H9 (cell line): ENCODE measurements around the gene TMPRSS3. TPM values are rescaled to one million over a fixed set of nuclear protein-coding genes. Genes with fewer than 3 reads are reported as not detected.
A peak's percentile ranks its signal among the peaks of the same experiment; 100 is the strongest.

Experiments used
- DNase-seq: peaks from one replicate; pipeline ENCODE4 v3.0.0-alpha.2; 2017
- H2AFZ ChIP-seq: one replicate; pipeline ENCODE4 v1.6.1; 2013; ENCODE audit warnings: mild to moderate bottlenecking, low read length, control low read depth, moderate library complexity
- H2AK5ac ChIP-seq: 2 replicates; pipeline ENCODE4 v1.6.1; 2013; ENCODE audit warnings: low read length, control low read depth, mixed read lengths; ENCODE audit not compliant: insufficient read length
- H2BK120ac ChIP-seq: one replicate; pipeline ENCODE4 v1.6.1; 2013; ENCODE audit warnings: low read depth, mild to moderate bottlenecking, low read length, control low read depth, inconsistent platforms; ENCODE audit not compliant: poor library complexity, severe bottlenecking
- H2BK12ac ChIP-seq: 2 replicates; pipeline ENCODE4 v1.6.1; 2013; ENCODE audit warnings: low read length, control low read depth, mixed read lengths, low read depth; ENCODE audit not compliant: insufficient read length
- H2BK15ac ChIP-seq: 2 replicates; pipeline ENCODE4 v1.6.1; 2013; ENCODE audit warnings: low read depth, low read length, control low read depth
- H2BK20ac ChIP-seq: one replicate; pipeline ENCODE4 v1.6.1; 2013; ENCODE audit warnings: low read depth, mild to moderate bottlenecking, low read length, control low read depth, inconsistent platforms; ENCODE audit not compliant: poor library complexity, severe bottlenecking
- H2BK5ac ChIP-seq: 2 replicates; pipeline ENCODE4 v1.6.1; 2013; ENCODE audit warnings: low read length, control low read depth, mixed read lengths; ENCODE audit not compliant: insufficient read length
- H3K14ac ChIP-seq: 2 replicates; pipeline ENCODE4 v1.6.1; 2013; ENCODE audit warnings: low read length, control low read depth; ENCODE audit not compliant: insufficient read depth
- H3K18ac ChIP-seq: 2 replicates; pipeline ENCODE4 v1.6.1; 2013; ENCODE audit warnings: low read depth, mild to moderate bottlenecking, mixed read lengths, low read length, control low read depth; ENCODE audit not compliant: insufficient read length
- H3K23ac ChIP-seq: 2 replicates; pipeline ENCODE4 v1.6.1; 2013; ENCODE audit warnings: low read length, control low read depth, mixed read lengths, low read depth; ENCODE audit not compliant: insufficient read length
- H3K23me2 ChIP-seq: 2 replicates; pipeline ENCODE4 v1.6.1; 2013; ENCODE audit warnings: low read depth, mild to moderate bottlenecking, mixed read lengths, low read length, control low read depth; ENCODE audit not compliant: insufficient read length, poor library complexity, severe bottlenecking
- H3K27ac ChIP-seq: 2 replicates; pipeline ENCODE4 v1.5.1; 2013; ENCODE audit warnings: low read length, control low read depth, mixed read lengths, low read depth; ENCODE audit not compliant: insufficient read length
- H3K27me3 ChIP-seq: 2 replicates; pipeline ENCODE4 v1.6.1; 2013; ENCODE audit warnings: low read length, control low read depth, inconsistent platforms; ENCODE audit not compliant: insufficient read depth
- H3K4ac ChIP-seq: 2 replicates; pipeline ENCODE4 v1.6.1; 2013; ENCODE audit warnings: low read depth, mild to moderate bottlenecking, control low read depth, inconsistent platforms, low read length, moderate library complexity
- H3K4me1 ChIP-seq: 2 replicates; pipeline ENCODE4 v1.6.1; 2013; ENCODE audit warnings: low read length, control low read depth, inconsistent platforms; ENCODE audit not compliant: insufficient read depth
- H3K4me2 ChIP-seq: 2 replicates; pipeline ENCODE4 v1.6.1; 2013; ENCODE audit warnings: low read length, control low read depth, mixed read lengths; ENCODE audit not compliant: insufficient read length, insufficient read depth
- H3K56ac ChIP-seq: 2 replicates; pipeline ENCODE4 v1.6.1; 2013; ENCODE audit warnings: low read depth, mild to moderate bottlenecking, mixed read lengths, low read length, control low read depth; ENCODE audit not compliant: insufficient read length
- H3K79me1 ChIP-seq: 2 replicates; pipeline ENCODE4 v1.6.1; 2013; ENCODE audit warnings: low read depth, mild to moderate bottlenecking, moderate library complexity, low read length, control low read depth, inconsistent platforms; ENCODE audit not compliant: insufficient read depth, poor library complexity, severe bottlenecking
- H3K79me2 ChIP-seq: 2 replicates; pipeline ENCODE4 v1.6.1; 2013; ENCODE audit warnings: low read length, control low read depth, inconsistent platforms; ENCODE audit not compliant: insufficient read depth
- H3K9ac ChIP-seq: 2 replicates; pipeline ENCODE4 v1.6.1; 2013; ENCODE audit warnings: low read length, control low read depth, mixed read lengths; ENCODE audit not compliant: insufficient read length; ENCODE audit errors: extremely low read depth
- H3K9me3 ChIP-seq: one replicate; pipeline ENCODE4 v1.6.1; 2013; ENCODE audit warnings: low read depth, low read length, inconsistent platforms; ENCODE audit not compliant: control insufficient read depth
- H3T11ph ChIP-seq: one replicate; pipeline ENCODE4 v1.6.1; 2013; ENCODE audit warnings: mild to moderate bottlenecking, low read length, control low read depth, inconsistent platforms
- H4K20me1 ChIP-seq: one replicate; pipeline ENCODE4 v1.6.1; 2013; ENCODE audit not compliant: control insufficient read depth, insufficient read length, insufficient read depth
- H4K5ac ChIP-seq: 2 replicates; pipeline ENCODE4 v1.6.1; 2013; ENCODE audit warnings: low read depth, mild to moderate bottlenecking, mixed read lengths, low read length, control low read depth; ENCODE audit not compliant: insufficient read length
- H4K8ac ChIP-seq: replicated peaks from 2 replicates; pipeline ENCODE4 v1.6.1; 2013; ENCODE audit warnings: low read length, control low read depth, mixed read lengths, low read depth; ENCODE audit not compliant: insufficient read length
- H4K91ac ChIP-seq: 2 replicates; pipeline ENCODE4 v1.6.1; 2013; ENCODE audit warnings: low read depth, mild to moderate bottlenecking, moderate library complexity, mixed read lengths, low read length, control low read depth; ENCODE audit not compliant: insufficient read length
- H3K27ac Mint-ChIP-seq, 3 experiments: 2 replicates in 2 of 3; 3 replicates in 1 of 3; pipeline ENCODE4 v1.8.0; 2020 to 2021; ENCODE audit warnings: mixed read lengths in 3 of 3, mild to moderate bottlenecking in 1 of 3, moderate library complexity in 1 of 3
- H3K27me3 Mint-ChIP-seq: 2 replicates; pipeline ENCODE4 v1.8.0; 2021; ENCODE audit warnings: low read depth, mild to moderate bottlenecking, moderate library complexity, mixed read lengths
- H3K36me3 Mint-ChIP-seq, 3 experiments: 2 replicates in 2 of 3; 3 replicates in 1 of 3; pipeline ENCODE4 v1.8.0; 2020 to 2021; ENCODE audit warnings: low read depth in 3 of 3, mixed read lengths in 3 of 3; ENCODE audit not compliant: insufficient read depth in 1 of 3
- H3K4me1 Mint-ChIP-seq, 2 experiments: 2 replicates each; pipeline ENCODE4 v1.8.0; 2020; ENCODE audit warnings: mixed read lengths in 2 of 2
- H3K4me3 Mint-ChIP-seq, 2 experiments: 2 replicates in 1 of 2; 3 replicates in 1 of 2; pipeline ENCODE4 v1.8.0; 2020 to 2021; ENCODE audit warnings: mild to moderate bottlenecking in 2 of 2, mixed read lengths in 2 of 2, moderate library complexity in 1 of 2
- H3K9me3 Mint-ChIP-seq, 2 experiments: 2 replicates in 1 of 2; 3 replicates in 1 of 2; pipeline ENCODE4 v1.8.0; 2020; ENCODE audit warnings: mild to moderate bottlenecking in 2 of 2, mixed read lengths in 2 of 2, moderate library complexity in 1 of 2
- WGBS: extraction: QIAGEN DNeasy Blood & Tissue Kit; methylation state at CpG from one replicate; pipeline ENCODE4 v1.1.7; 2013; ENCODE audit warnings: missing lambda C conversion rate, low lambda C conversion rate, mixed read lengths; ENCODE audit not compliant: insufficient read length; ENCODE audit errors: extremely low coverage; 5-methylcytosine and 5-hydroxymethylcytosine counted together
- total RNA-seq: library from RNA; stranded (reverse); gene quantifications from 2 replicates; pipeline ENCODE4 v1.2.1, GENCODE V29; 2021
- TF ChIP-seq, protein P1 (sequence below): fragments of 200-600 bp; sonication (generic); conservative IDR thresholded peaks from 3 replicates; pipeline ENCODE4 v1.8.0; 2021; ENCODE audit warnings: antibody characterized with exemption, mild to moderate bottlenecking

The TMPRSS3 gene
- total RNA-seq, 1 experiment from 2014 or later, result 0.31 TPM

DNA sequence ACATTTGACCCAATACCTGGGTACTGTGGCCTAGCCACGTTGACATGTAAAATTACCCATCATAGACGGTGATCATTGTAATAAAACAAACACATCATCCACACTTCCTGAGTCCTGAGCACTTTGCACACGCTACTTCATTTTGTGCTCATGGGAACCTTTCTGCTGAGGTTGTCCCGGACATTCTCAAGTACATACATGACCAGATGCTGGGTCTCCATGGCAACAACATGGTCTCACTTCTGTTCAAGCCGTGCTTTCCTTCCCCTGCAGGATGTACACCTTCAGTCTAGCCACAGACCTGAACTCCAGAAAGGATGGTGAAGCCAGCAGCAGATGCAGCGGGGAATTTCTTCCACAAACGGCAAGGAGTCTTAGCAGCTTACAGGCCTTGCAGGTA is 30.6 kb upstream of the TMPRSS3 start:
- Mint-ChIP-seq H3K27me3 (peaks cover 38% of the 10 kb centered on the region), H3K4me1 (no peaks in the 10 kb centered on the region), H3K27ac (peak overlapping the region in 1 of 3 experiments; percentile 34; a peak in 1 of 7 replicates), H3K9me3 (no peaks in the 10 kb centered on the region; a peak in 1 of 5 replicates), H3K36me3 (no peaks in the 10 kb centered on the region), H3K4me3 (no peak overlapping the region)
- no peak overlapping the region for H3K4me2 ChIP-seq
- H4K5ac ChIP-seq, result no peak overlapping the region
- no peak overlapping the region for H3T11ph ChIP-seq
- no peak overlapping the region for H3K56ac ChIP-seq
- no peak overlapping the region for H3K4ac ChIP-seq
- no peak overlapping the region for H2BK20ac ChIP-seq
- H3K18ac ChIP-seq, result no peak overlapping the region
- H4K91ac ChIP-seq, result no peak overlapping the region
- H3K27ac ChIP-seq, result no peak overlapping the region
- H2AK5ac ChIP-seq, result no peak overlapping the region
- H3K9me3 ChIP-seq, result no peaks in the 10 kb centered on the region
- H3K9ac ChIP-seq, result no peak overlapping the region
- TF ChIP-seq, protein P1, sequence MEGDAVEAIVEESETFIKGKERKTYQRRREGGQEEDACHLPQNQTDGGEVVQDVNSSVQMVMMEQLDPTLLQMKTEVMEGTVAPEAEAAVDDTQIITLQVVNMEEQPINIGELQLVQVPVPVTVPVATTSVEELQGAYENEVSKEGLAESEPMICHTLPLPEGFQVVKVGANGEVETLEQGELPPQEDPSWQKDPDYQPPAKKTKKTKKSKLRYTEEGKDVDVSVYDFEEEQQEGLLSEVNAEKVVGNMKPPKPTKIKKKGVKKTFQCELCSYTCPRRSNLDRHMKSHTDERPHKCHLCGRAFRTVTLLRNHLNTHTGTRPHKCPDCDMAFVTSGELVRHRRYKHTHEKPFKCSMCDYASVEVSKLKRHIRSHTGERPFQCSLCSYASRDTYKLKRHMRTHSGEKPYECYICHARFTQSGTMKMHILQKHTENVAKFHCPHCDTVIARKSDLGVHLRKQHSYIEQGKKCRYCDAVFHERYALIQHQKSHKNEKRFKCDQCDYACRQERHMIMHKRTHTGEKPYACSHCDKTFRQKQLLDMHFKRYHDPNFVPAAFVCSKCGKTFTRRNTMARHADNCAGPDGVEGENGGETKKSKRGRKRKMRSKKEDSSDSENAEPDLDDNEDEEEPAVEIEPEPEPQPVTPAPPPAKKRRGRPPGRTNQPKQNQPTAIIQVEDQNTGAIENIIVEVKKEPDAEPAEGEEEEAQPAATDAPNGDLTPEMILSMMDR, result no peak
- H2BK120ac ChIP-seq, result no peak overlapping the region
- H3K27me3 ChIP-seq, result no peaks in the 10 kb centered on the region
- no peaks in the 10 kb centered on the region for H3K79me2 ChIP-seq
- H4K8ac ChIP-seq, result no peak overlapping the region
- no peak overlapping the region for H3K14ac ChIP-seq
- no peaks in the 10 kb centered on the region for H4K20me1 ChIP-seq
- no peaks in the 10 kb centered on the region for H3K79me1 ChIP-seq
- H2BK12ac ChIP-seq, result no peak overlapping the region
- WGBS, result no CpG with 5 or more reads among the region's 7 CpGs
- H3K23ac ChIP-seq, result no peak overlapping the region
- no peak overlapping the region for H2AFZ ChIP-seq
- no peak for DNase-seq
- H2BK5ac ChIP-seq, result no peak overlapping the region
- H3K23me2 ChIP-seq, result no peaks in the 10 kb centered on the region
- H3K4me1 ChIP-seq, result no peaks in the 10 kb centered on the region
- no peak overlapping the region for H2BK15ac ChIP-seq
